22Rv1 (cell line): ENCODE results near the gene GARRE1.

ENCODE experiments used
- H3K27ac ChIP-seq: fragments of 450-650 bp; 2 replicates; pipeline ENCODE4 v1.5.1; 2017
- ZFX ChIP-seq: fragments of 450-650 bp; IDR thresholded peaks from 2 replicates; pipeline ENCODE4 v1.6.1; 2017; ENCODE audit warnings: antibody characterized with exemption, borderline replicate concordance
- TF ChIP-seq, protein P1 (sequence below): fragments of 450-650 bp; IDR thresholded peaks from 2 replicates; pipeline ENCODE4 v1.5.1; 2017; ENCODE audit warnings: mild to moderate bottlenecking

The GARRE1 gene

DNA sequence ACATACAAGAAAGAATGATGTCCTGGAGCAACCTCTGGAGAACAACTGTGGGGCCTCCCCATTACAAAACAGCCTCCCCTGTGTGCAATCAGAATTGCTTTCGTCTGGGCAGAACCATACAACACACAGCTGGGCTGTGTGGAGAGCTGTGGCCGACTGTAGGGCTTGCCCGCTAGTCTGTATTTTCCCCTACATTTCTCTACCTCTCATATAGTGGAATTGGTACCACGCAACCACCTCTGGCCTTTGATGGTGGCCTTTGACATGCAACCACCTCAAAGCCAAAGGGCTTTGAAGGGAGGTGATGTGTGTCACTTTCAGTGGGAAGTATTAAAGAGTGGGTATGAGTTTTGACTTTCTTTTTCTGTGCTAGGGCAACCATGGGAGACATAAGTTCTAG, 34.0 kb downstream of the GARRE1 start:
- TF ChIP-seq ZFX, result no peak
- TF ChIP-seq, protein P1, sequence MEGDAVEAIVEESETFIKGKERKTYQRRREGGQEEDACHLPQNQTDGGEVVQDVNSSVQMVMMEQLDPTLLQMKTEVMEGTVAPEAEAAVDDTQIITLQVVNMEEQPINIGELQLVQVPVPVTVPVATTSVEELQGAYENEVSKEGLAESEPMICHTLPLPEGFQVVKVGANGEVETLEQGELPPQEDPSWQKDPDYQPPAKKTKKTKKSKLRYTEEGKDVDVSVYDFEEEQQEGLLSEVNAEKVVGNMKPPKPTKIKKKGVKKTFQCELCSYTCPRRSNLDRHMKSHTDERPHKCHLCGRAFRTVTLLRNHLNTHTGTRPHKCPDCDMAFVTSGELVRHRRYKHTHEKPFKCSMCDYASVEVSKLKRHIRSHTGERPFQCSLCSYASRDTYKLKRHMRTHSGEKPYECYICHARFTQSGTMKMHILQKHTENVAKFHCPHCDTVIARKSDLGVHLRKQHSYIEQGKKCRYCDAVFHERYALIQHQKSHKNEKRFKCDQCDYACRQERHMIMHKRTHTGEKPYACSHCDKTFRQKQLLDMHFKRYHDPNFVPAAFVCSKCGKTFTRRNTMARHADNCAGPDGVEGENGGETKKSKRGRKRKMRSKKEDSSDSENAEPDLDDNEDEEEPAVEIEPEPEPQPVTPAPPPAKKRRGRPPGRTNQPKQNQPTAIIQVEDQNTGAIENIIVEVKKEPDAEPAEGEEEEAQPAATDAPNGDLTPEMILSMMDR, result no peak
- no peak overlapping the region for H3K27ac ChIP-seq

DNA sequence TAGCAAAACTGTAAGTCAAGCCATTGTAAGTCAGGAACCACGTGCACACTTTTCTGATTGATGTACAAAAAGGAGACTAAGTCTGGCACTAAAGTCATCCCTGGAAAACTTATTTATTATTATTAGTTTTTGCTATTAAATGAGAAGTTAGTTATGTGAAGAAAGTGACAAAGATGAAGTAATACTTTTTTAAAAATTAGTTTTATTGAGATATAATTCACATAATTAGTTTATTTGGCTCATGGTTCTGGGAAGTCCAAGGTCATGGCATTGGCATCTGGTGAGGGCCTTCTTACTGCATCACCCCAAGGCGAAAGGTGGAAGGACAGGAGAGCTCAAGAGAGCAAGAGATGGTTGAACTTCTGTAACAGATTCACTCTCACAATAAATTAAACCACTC, 36.9 kb downstream of the GARRE1 start:
- no peak for TF ChIP-seq ZFX
- TF ChIP-seq, protein P1, result no peak
- no peak overlapping the region for H3K27ac ChIP-seq

DNA sequence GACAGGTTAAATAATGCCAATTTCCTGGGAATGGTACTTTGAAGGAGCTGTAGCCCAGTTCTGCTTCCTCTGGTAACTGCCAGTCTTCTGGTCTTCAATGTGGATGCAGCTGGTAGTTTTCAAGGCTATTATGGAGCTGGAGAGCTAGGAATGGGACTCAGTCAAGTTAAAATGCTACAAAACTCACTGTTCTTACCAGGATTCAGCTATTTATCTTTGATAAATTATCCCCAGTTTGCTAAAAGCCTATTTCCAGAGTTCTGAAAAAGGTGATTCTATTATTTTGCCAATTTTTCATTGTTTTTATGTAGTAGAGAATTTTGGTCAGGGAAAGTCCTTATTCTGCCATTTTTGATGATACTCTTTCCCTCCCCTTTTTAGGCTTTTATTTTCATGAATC, 40.7 kb downstream of the GARRE1 start:
- H3K27ac ChIP-seq, result no peak overlapping the region
- TF ChIP-seq, protein P1, result no peak
- no peak for TF ChIP-seq ZFX

DNA sequence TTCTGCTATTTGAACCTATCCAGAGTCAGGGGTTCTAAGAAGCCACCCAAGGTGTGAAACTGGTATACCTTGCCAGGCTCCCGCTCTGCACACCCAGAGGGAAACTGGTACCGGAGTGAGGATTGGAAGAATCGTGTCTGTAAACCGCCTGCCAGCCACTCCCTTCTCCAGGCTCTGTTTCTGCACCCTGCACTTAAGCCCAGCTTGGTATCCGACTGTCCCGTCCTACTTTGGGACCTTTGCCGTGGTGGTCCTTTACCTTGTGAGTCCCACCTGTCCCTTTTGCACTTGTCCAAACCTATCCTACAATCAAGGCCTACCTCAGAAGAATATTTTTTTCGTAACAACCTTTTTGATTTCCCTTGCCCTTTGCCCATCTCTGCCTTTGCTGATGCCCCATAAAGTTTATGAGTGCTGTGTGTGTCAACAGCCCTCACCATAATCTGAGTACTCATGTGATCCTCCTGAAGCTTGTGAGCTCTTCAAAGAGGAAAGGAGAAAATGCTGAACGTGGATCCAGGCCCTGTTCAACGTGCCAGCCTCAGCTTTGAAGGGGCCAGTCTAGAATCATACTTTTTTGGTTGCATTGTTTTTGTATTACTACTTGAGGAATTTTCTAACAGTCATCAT, 44.7 kb downstream of the GARRE1 start:
- peak overlapping the region; percentile 50 for H3K27ac ChIP-seq
- TF ChIP-seq, protein P1, result no peak
- TF ChIP-seq ZFX, result no peak

DNA sequence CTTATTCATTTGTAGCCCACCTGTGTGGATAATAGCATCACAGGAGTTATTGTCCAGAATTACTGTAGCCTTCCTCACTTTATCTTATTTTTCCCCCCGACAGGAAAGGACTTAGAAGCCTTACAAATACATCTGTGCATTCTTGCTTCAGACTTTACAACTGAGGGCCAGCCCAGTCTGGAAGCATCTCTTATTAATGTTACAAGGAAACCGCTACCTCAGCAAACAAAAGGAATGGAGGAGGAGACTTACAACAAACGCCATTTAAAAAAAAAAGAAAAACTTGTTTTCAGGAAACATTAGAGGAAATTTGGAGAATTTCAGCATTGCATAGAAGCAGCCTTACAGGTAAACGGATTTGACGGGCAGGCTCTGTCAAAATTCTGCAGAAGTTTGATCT, 45.2 kb downstream of the GARRE1 start:
- TF ChIP-seq, protein P1, result no peak
- TF ChIP-seq ZFX, result no peak
- H3K27ac ChIP-seq, result peak overlapping the region; percentile 50

DNA sequence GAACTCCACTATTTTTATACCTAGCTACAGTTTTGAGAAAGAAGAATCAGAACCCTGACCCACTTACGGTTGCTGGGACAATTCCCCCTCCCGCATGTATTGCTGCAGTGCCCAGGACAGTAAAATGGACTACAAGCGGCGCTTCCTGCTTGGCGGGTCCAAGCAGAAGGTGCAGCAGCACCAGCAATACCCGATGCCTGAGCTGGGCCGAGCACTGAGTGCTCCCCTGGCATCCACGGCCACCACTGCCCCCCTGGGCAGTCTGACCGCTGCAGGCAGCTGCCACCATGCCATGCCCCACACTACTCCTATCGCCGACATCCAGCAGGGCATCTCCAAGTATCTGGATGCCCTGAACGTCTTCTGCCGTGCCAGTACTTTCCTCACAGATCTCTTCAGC, 46.0 kb downstream of the GARRE1 start:
- H3K27ac ChIP-seq, result no peak overlapping the region
- TF ChIP-seq, protein P1, result no peak
- no peak for TF ChIP-seq ZFX

DNA sequence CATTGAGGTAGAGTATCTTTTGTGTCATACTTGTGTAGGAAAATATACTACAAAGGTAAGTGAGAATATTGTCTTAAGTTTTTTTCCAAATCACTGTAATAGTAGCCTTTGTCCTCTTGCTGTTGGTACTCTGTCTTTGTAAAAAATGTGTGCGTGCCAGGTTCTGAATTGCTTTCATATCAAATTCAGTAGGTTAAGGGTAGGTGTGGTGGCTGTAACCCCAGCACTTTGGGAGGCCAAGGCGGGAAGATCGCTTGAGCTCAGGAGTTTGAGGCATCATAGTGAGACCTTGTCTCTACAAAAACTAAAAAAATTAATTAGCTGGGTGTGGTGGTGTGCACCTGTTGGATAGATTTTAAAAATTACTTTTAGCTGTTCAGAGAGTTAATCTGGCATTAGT, 46.6 kb downstream of the GARRE1 start:
- H3K27ac ChIP-seq, result no peak overlapping the region
- TF ChIP-seq, protein P1, result no peak
- no peak for TF ChIP-seq ZFX
